Keratinocyte (primary cell): ENCODE data around the gene TIPIN. TPM values are rescaled to one million over a fixed set of nuclear protein-coding genes. Genes with fewer than 3 reads are reported as not detected.

Experiments used
- DNase-seq: peaks from one replicate; pipeline ENCODE4 v3.0.0-alpha.2; 2011; ENCODE audit warnings: low read depth, missing footprints, low spot score
- FAIRE-seq: peaks from 2 replicates; lab custom pipeline; 2011; peaks lifted over from hg19 to GRCh38; lab: Jason Lieb, UNC
- H2AFZ ChIP-seq: 2 replicates; pipeline ENCODE4 v1.6.0; 2012; ENCODE audit warnings: low read length, control low read depth, inconsistent platforms; ENCODE audit not compliant: control insufficient read depth
- H3K27ac ChIP-seq: 2 replicates; pipeline ENCODE4 v1.5.1; 2011; ENCODE audit warnings: low read length; ENCODE audit not compliant: control insufficient read depth, insufficient read depth
- H3K27me3 ChIP-seq: 3 replicates; pipeline ENCODE4 v1.6.0; 2011; ENCODE audit warnings: low read length; ENCODE audit not compliant: control insufficient read depth, insufficient read depth; ENCODE audit errors: extremely low read depth
- H3K36me3 ChIP-seq, 2 experiments: 2 replicates in 1 of 2; 3 replicates in 1 of 2; pipeline ENCODE4 v1.5.1; 2011; ENCODE audit warnings: low read length in 2 of 2, mild to moderate bottlenecking in 1 of 2; ENCODE audit not compliant: control insufficient read depth in 2 of 2, insufficient read depth in 2 of 2; ENCODE audit errors: extremely low read depth in 1 of 2
- H3K4me1 ChIP-seq: 3 replicates; pipeline ENCODE4 v1.5.1; 2011; ENCODE audit warnings: low read length; ENCODE audit not compliant: control insufficient read depth, insufficient read depth; ENCODE audit errors: extremely low read depth
- H3K4me2 ChIP-seq: 3 replicates; pipeline ENCODE4 v1.6.0; 2011; ENCODE audit warnings: low read depth, low read length; ENCODE audit not compliant: control insufficient read depth, insufficient read depth; ENCODE audit errors: extremely low read depth
- H3K4me3 ChIP-seq, 3 experiments: fragments of 200-600 bp in 1 of 3; sonication (generic) in 1 of 3; 2 replicates in 2 of 3; 3 replicates in 1 of 3; pipeline ENCODE4 v1.5.1; 2011 to 2016; ENCODE audit warnings: low read length in 3 of 3, mild to moderate bottlenecking in 3 of 3, control low read depth in 2 of 3, inconsistent platforms in 1 of 3, low read depth in 1 of 3, mixed read lengths in 1 of 3, mixed run types in 1 of 3, moderate library complexity in 1 of 3; ENCODE audit not compliant: control insufficient read depth in 2 of 3, insufficient read depth in 2 of 3; ENCODE audit errors: extremely low read depth in 1 of 3
- H3K79me2 ChIP-seq: 2 replicates; pipeline ENCODE4 v1.6.0; 2012; ENCODE audit warnings: low read length; ENCODE audit not compliant: control insufficient read depth, insufficient read depth
- H3K9ac ChIP-seq: 3 replicates; pipeline ENCODE4 v1.6.0; 2011; ENCODE audit warnings: low read length; ENCODE audit not compliant: control insufficient read depth, insufficient read depth; ENCODE audit errors: extremely low read depth
- H3K9me1 ChIP-seq: 3 replicates; pipeline ENCODE4 v1.6.0; 2011; ENCODE audit warnings: low read length; ENCODE audit not compliant: control insufficient read depth, insufficient read depth; ENCODE audit errors: extremely low read depth
- H3K9me3 ChIP-seq: 2 replicates; pipeline ENCODE4 v1.5.1; 2012; ENCODE audit warnings: low read depth, low read length; ENCODE audit not compliant: control insufficient read depth
- H4K20me1 ChIP-seq: 3 replicates; pipeline ENCODE4 v1.6.0; 2011; ENCODE audit warnings: low read length; ENCODE audit not compliant: control insufficient read depth, insufficient read depth; ENCODE audit errors: extremely low read depth
- EZH2 ChIP-seq: IDR thresholded peaks from one replicate; pipeline ENCODE4 v1.6.1; 2012; ENCODE audit warnings: inconsistent platforms, mild to moderate bottlenecking, low read length, moderate library complexity
- dilution Hi-C: fragments of 300-500 bp; cut with MboI; formaldehyde crosslinking; loops from one replicate; pipeline ENCODE4 v1.7.0; 2020; ENCODE audit warnings: low sequenced_read_pairs; ENCODE audit not compliant: extremely low pct_ligation_motif_present
- polyA plus RNA-seq, 5 experiments: library from polyadenylated mRNA; depleted of rRNA in 3 of 5; stranded (reverse) in 3 of 5; stranded (forward) in 1 of 5; unstranded in 1 of 5; fragments of >200 nt; gene quantifications; 1 replicate in 1 of 5; 2 replicates in 3 of 5; 3 replicates in 1 of 5; pipeline versions ENCODE4 v1.2.1 to v1.2.3, GENCODE V29; 2011 to 2012; ENCODE audit warnings: missing spikeins in 2 of 5, low read depth in 1 of 5, low replicate concordance in 1 of 5
- TF ChIP-seq, protein P1 (sequence below), 3 experiments: IDR thresholded peaks in 1 of 3; conservative IDR thresholded peaks in 1 of 3; optimal IDR thresholded peaks in 1 of 3; 2 replicates in 2 of 3; 3 replicates in 1 of 3; pipeline versions ENCODE3 to v1.5.1; 2011; ENCODE audit warnings: low read length in 3 of 3, mild to moderate bottlenecking in 3 of 3, moderate library complexity in 2 of 3, control low read depth in 1 of 3, inconsistent platforms in 1 of 3; ENCODE audit not compliant: insufficient read depth in 2 of 3; ENCODE audit errors: extremely low read depth in 1 of 3

The TIPIN gene
- polyA plus RNA-seq, 1 donor (not counting 4 experiments of a cell fraction or from before 2014, with no cell fraction given), result 11.9 TPM

DNA sequence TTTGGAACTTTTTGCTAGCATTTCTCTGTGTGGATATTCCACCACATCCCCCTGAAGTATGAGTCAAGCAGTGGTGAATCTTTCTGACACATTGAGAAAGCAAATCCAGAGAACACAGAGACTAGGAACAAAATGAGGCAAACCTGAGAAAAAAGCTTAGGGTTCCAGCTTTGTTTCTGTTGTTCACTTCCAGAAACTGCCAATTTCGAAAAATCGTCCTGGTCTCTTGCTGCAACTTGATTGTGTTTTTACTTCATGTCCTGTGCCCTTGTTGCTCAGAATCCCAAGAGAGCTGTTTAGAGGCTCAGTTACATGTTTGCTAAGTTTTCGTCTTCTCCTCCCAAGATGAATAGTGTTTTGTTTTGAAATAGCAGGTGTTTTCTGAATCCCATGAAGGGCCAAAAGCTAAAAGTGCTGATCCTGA is 43.9 kb upstream of the TIPIN start:
- no peak overlapping the region for H2AFZ ChIP-seq
- H3K27ac ChIP-seq, result peak overlapping the region; percentile 26
- no peaks in the 10 kb centered on the region for H3K9me3 ChIP-seq
- H3K36me3 ChIP-seq, result peaks cover 3 to 4% of the 10 kb centered on the region in 2 experiments
- no peak for TF ChIP-seq EZH2
- TF ChIP-seq, protein P1, sequence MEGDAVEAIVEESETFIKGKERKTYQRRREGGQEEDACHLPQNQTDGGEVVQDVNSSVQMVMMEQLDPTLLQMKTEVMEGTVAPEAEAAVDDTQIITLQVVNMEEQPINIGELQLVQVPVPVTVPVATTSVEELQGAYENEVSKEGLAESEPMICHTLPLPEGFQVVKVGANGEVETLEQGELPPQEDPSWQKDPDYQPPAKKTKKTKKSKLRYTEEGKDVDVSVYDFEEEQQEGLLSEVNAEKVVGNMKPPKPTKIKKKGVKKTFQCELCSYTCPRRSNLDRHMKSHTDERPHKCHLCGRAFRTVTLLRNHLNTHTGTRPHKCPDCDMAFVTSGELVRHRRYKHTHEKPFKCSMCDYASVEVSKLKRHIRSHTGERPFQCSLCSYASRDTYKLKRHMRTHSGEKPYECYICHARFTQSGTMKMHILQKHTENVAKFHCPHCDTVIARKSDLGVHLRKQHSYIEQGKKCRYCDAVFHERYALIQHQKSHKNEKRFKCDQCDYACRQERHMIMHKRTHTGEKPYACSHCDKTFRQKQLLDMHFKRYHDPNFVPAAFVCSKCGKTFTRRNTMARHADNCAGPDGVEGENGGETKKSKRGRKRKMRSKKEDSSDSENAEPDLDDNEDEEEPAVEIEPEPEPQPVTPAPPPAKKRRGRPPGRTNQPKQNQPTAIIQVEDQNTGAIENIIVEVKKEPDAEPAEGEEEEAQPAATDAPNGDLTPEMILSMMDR (optimal IDR thresholded peaks at IDR 0.05 in 1 of 3, IDR thresholded peaks at IDR 0.05 in 1 of 3, conservative IDR thresholded peaks at IDR 0.05 in 1 of 3; ENCODE audit: extremely low read depth in 1 of 3, insufficient read depth in 2 of 3, low read length in 3 of 3), result no peak
- dilution Hi-C loops, result loop anchor here (5.0 kb wide), 1 partner anchor 42 kb away; no protein-coding TSS in a partner anchor
- no peaks in the 10 kb centered on the region for H3K27me3 ChIP-seq
- DNase-seq (no peak), FAIRE-seq (peak; percentile 52)
- H3K9ac ChIP-seq, result no peak overlapping the region
- peaks cover 3% of the 10 kb centered on the region for H3K9me1 ChIP-seq
- H4K20me1 ChIP-seq, result peaks cover 15% of the 10 kb centered on the region
- no peak overlapping the region for H3K4me3 ChIP-seq
- H3K4me2 ChIP-seq, result peak overlapping the region; percentile 22
- H3K4me1 ChIP-seq, result peaks cover 28% of the 10 kb centered on the region
- H3K79me2 ChIP-seq, result peaks cover 95% of the 10 kb centered on the region

DNA sequence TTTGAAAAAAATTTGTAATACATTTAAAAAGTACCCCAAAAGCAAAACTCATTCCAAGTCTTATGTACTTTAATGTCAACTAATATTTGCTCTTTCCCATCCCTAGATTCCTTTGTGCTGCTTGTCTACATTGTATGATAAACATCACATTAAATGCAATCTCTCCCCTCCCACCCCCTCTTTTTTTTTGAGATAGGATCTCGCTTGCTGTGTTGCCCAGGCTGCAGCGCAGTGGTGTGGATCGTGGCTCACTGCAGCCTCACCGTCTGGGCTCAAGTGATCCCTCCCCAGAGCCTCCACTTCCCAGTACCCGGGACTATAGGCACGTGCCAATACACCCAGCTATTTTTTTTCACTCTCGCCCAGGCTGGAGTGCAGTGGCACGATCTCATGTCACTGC is 42.8 kb upstream of the TIPIN start:
- Histone ChIP-seq H3K9me1 (no peaks in the 10 kb centered on the region), H3K36me3 (peaks cover 3 to 4% of the 10 kb centered on the region in 2 experiments), H3K4me2 (no peak overlapping the region), H3K4me3 (no peak overlapping the region), H3K79me2 (peaks cover 95% of the 10 kb centered on the region), H3K9ac (no peak overlapping the region), H4K20me1 (peaks cover 15% of the 10 kb centered on the region), H3K4me1 (peaks cover 23% of the 10 kb centered on the region), H3K27ac (no peak overlapping the region), H2AFZ (no peak overlapping the region), H3K9me3 (no peaks in the 10 kb centered on the region), H3K27me3 (no peaks in the 10 kb centered on the region)
- dilution Hi-C loops, result no loop called here
- FAIRE-seq, result no peak
- DNase-seq, result no peak
- no peak for TF ChIP-seq EZH2
- TF ChIP-seq, protein P1 (optimal IDR thresholded peaks at IDR 0.05 in 1 of 3, IDR thresholded peaks at IDR 0.05 in 1 of 3, conservative IDR thresholded peaks at IDR 0.05 in 1 of 3; ENCODE audit: extremely low read depth in 1 of 3, insufficient read depth in 2 of 3, low read length in 3 of 3), result no peak
